ENCODE measurements around the gene KRT36. TPM values are rescaled to one million over a fixed set of nuclear protein-coding genes. Genes with fewer than 3 reads are reported as not detected.

KRT36 gene
- total RNA-seq, 2 experiments from 2014 or later: not detected

DNA sequence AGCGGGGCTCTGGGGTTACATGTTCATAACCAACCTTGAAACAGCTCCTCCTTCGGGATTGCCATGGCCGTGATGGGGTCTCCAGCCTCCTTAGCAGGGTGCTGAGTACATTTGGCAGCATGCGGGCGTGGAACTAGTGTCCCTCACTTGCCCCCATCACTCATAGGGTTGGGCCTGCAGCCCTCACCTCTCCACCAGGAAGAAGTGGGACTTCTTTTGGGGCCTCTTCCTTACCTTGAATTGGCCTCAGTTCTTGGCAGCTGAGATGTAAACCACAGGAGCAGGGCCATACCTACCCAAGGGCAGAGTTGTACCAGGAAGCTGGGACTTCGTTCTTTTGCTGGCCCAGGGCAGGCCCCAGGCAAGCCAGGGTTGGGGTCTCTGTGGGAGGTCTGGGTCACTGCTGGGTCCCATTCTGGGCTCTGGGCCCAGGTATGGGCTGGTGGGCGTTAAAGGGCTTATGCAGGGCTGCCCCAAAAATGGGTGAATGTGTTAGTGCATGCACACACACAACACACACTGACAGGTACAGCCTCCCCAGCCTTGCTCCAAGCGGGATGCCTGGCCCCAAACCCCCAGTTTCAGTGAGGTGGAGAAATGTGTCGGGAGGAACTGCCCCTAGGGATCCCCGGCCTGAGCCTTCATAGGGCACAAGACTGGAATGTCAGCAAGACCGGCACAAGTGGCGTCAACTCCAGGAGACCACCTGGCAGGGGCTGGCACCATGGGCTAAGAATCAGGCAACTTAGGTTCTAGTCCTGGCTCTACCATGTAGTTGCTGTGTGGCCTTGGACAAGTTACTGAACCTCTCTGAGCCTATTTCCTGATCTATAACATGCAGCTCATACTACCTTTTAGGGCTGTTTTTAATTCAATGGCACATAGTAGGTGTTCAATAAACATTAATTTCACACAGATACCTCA lies 32.9 kb upstream of the KRT36 start:
- POLR2A ChIA-PET: no interaction called here
- H3K9me3 Mint-ChIP-seq: no peaks in the 10 kb centered on the region
- CTCF ChIA-PET: interaction anchor here (1.8 kb wide), 1 partner anchor 140 kb away, joined by 5 read pairs; no protein-coding TSS in a partner anchor
- no peak overlapping the region for H3K27ac Mint-ChIP-seq
- H3K27me3 Mint-ChIP-seq: peaks cover 13% of the 10 kb centered on the region
- H3K36me3 Mint-ChIP-seq (ENCODE audit: low read depth): no peaks in the 10 kb centered on the region
- no peaks in the 10 kb centered on the region for H3K4me1 Mint-ChIP-seq (ENCODE audit: low read depth)
- H3K4me3 Mint-ChIP-seq: no peak overlapping the region
- no peak for DNase-seq
- intact Hi-C loops (cut with micrococcal nuclease): no loop called here
- TF ChIP-seq, protein P1, sequence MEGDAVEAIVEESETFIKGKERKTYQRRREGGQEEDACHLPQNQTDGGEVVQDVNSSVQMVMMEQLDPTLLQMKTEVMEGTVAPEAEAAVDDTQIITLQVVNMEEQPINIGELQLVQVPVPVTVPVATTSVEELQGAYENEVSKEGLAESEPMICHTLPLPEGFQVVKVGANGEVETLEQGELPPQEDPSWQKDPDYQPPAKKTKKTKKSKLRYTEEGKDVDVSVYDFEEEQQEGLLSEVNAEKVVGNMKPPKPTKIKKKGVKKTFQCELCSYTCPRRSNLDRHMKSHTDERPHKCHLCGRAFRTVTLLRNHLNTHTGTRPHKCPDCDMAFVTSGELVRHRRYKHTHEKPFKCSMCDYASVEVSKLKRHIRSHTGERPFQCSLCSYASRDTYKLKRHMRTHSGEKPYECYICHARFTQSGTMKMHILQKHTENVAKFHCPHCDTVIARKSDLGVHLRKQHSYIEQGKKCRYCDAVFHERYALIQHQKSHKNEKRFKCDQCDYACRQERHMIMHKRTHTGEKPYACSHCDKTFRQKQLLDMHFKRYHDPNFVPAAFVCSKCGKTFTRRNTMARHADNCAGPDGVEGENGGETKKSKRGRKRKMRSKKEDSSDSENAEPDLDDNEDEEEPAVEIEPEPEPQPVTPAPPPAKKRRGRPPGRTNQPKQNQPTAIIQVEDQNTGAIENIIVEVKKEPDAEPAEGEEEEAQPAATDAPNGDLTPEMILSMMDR (IDR thresholded peaks at IDR 0.05): no peak
- ATAC-seq: no peak

DNA sequence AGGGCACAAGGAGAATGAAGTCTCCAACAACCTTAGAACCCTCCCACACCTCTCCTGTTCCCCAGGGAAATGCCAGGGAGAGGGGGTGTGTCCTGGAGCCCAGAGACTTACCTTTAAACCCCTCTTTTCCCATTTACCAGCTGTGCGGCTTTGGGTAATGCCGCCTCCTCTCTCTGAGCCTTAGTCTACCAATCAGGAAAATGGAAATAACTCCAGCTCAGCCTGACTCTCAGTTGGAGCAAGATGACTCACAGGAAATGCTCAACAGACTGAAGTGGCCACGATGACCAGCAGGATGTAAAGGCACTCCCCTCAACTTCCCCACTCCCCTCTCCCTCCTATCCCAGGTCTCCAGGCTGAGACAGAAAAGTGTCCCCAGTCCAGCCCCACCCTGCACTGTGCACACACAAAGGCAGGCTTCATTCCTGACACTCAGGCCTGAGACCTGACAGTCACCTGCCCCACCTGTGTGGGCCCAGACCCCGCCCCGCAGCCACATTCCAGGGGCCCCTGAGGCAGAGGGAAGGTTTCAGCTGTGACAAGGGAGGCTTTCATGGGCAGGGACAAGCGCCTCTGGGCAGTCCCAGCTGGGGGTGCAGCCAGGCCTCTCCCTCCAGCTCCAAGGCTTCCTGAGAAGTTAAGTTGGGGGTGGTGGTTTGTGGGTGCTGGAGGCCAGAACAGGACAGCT lies 32.0 kb upstream of the KRT36 start:
- ATAC-seq (no peak), DNase-seq (no peak)
- ChIA-PET CTCF (interaction anchor here (1.8 kb wide), 1 partner anchor 141 kb away, joined by 5 read pairs; no protein-coding TSS in a partner anchor), POLR2A (no interaction called here)
- Mint-ChIP-seq H3K4me3 (no peak overlapping the region), H3K27me3 (peaks cover 5% of the 10 kb centered on the region), H3K27ac (no peak overlapping the region), H3K9me3 (no peaks in the 10 kb centered on the region), H3K36me3 (ENCODE audit: low read depth) (no peaks in the 10 kb centered on the region), H3K4me1 (ENCODE audit: low read depth) (no peaks in the 10 kb centered on the region)
- intact Hi-C loops (cut with micrococcal nuclease): no loop called here
- TF ChIP-seq, protein P1 (IDR thresholded peaks at IDR 0.05): no peak

DNA sequence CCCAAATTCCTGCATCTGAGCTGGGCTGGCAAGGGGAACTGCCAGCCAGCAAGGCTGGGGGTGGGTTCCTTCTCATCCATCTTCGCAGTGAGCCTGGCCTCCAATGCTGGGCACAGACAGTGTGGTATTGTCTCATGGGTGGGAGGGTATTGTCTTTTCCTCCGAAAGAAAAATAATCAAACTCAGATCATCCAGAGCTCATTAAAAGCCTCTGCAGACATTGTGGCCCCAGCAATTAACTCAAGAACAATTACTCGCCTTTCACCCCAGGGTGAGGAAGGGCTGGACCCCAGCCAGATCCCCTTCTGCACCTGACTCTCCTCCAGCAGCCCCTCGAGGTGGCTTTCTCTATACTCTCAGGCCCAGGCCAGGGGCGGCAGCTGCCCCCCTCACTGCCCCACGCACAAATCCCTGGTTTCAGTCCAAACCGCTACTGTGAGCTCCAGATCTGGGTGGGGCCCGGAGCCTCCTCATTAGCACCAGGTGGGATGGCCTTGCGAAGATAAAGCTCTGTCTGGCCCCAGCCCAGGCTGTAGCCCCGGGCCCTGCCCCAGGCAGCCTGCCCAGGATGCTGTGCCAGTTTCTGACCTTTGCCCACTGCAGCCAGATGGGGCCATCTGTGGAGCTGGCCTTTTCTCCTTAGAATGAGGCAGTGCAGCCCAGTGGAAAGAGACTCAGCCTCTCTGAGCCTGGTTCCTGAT lies 31.3 kb upstream of the KRT36 start:
- no peak for ATAC-seq
- TF ChIP-seq, protein P1 (IDR thresholded peaks at IDR 0.05): no peak
- Mint-ChIP-seq H3K27ac (no peak overlapping the region), H3K27me3 (peaks cover 2% of the 10 kb centered on the region), H3K4me1 (ENCODE audit: low read depth) (no peaks in the 10 kb centered on the region), H3K36me3 (ENCODE audit: low read depth) (no peaks in the 10 kb centered on the region), H3K9me3 (no peaks in the 10 kb centered on the region), H3K4me3 (no peak overlapping the region)
- ChIA-PET CTCF (interaction anchor here (0.8 to 1.8 kb wide), 2 partner anchors 128 to 142 kb away, joined by 4 to 5 read pairs; no protein-coding TSS in a partner anchor), POLR2A (no interaction called here)
- intact Hi-C loops (cut with micrococcal nuclease): no loop called here
- DNase-seq: no peak

DNA sequence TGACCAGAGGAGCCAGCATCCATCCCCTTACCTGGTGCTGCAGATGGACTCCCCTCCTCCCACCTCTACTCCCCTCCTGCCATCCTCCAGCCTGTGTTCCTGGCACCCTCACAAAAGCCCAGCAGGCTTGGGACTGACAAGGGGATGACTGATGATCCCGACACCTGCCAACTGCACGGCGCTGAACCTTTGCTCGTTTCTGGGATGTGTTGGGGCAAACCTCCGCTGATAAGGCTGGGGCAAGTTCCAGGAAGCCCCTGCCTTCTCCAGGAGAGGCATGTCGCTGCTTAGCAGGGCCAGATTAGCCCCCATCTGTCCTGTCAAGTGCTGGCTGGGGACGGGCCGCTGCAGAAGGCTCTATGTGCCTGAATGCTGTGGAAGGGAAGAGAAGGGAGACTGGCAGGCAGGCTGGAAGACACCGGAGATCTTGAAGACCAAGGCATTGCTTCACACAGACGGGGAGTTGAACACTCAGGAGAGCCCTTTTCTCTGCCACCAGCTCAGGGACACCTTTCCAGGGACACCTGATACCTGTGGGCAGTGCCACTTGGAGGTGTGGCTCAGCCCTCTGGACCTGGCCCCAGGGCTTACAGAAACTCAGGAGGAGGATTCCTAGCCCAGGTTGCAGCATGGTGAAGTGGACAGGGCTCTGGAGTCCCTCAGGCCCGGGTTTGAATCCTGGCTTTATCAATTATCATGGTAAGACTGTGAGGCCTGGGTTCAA lies 30.0 kb upstream of the KRT36 start:
- H3K36me3 Mint-ChIP-seq (ENCODE audit: low read depth): no peaks in the 10 kb centered on the region
- TF ChIP-seq, protein P1 (IDR thresholded peaks at IDR 0.05): no peak
- H3K27me3 Mint-ChIP-seq: no peaks in the 10 kb centered on the region
- no peak for DNase-seq
- no peaks in the 10 kb centered on the region for H3K4me1 Mint-ChIP-seq (ENCODE audit: low read depth)
- intact Hi-C loops (cut with micrococcal nuclease): no loop called here
- ATAC-seq: no peak
- POLR2A ChIA-PET: no interaction called here
- no peak overlapping the region for H3K27ac Mint-ChIP-seq
- H3K9me3 Mint-ChIP-seq: no peaks in the 10 kb centered on the region
- H3K4me3 Mint-ChIP-seq: no peak overlapping the region
- CTCF ChIA-PET: no interaction called here
